KMS-11 (cell line): Measurements from ENCODE around the gene HTR3E.
"Not testable (repeated sequence)": the region's sequence is repeated elsewhere in the genome, so short reads cannot be mapped to it uniquely, and the experiment has no call there.

Experiments used
- H2AFZ ChIP-seq: fragments of 200-600 bp; sonication (generic); 2 replicates; pipeline ENCODE4 v1.6.1; 2016; ENCODE audit warnings: antibody characterized with exemption, mixed run types, low read depth
- H3K27ac ChIP-seq: fragments of 200-600 bp; sonication (generic); 2 replicates; pipeline ENCODE4 v1.6.1; 2016; ENCODE audit warnings: mild to moderate bottlenecking, mixed run types
- H3K27me3 ChIP-seq: fragments of 200-600 bp; sonication (generic); 2 replicates; pipeline ENCODE4 v1.6.1; 2017; ENCODE audit warnings: mild to moderate bottlenecking, low read depth, mixed run types, moderate library complexity; ENCODE audit not compliant: insufficient read depth
- H3K36me3 ChIP-seq: fragments of 200-600 bp; sonication (generic); 2 replicates; pipeline ENCODE4 v1.6.1; 2017; ENCODE audit warnings: mild to moderate bottlenecking, mixed run types; ENCODE audit not compliant: insufficient read depth
- H3K4me1 ChIP-seq: fragments of 200-600 bp; sonication (generic); 2 replicates; pipeline ENCODE4 v1.6.1; 2016; ENCODE audit warnings: mild to moderate bottlenecking, low read depth, mixed run types; ENCODE audit not compliant: poor library complexity, severe bottlenecking
- H3K4me2 ChIP-seq: fragments of 200-600 bp; sonication (generic); 2 replicates; pipeline ENCODE4 v1.7.0; 2016; ENCODE audit warnings: mild to moderate bottlenecking, mixed run types
- H3K4me3 ChIP-seq: fragments of 200-600 bp; sonication (generic); IDR thresholded peaks from 2 replicates; pipeline ENCODE4 v1.6.1; 2017; ENCODE audit warnings: low read depth, low read length, mixed read lengths; ENCODE audit not compliant: insufficient read depth
- H3K79me2 ChIP-seq: fragments of 200-600 bp; sonication (generic); 2 replicates; pipeline ENCODE4 v1.6.1; 2016; ENCODE audit warnings: low read depth, mixed run types; ENCODE audit not compliant: insufficient read depth
- H3K9ac ChIP-seq: fragments of 200-600 bp; sonication (generic); 2 replicates; pipeline ENCODE4 v1.6.1; 2016; ENCODE audit warnings: mild to moderate bottlenecking, mixed run types
- H4K20me1 ChIP-seq: fragments of 200-600 bp; sonication (generic); 2 replicates; pipeline ENCODE4 v1.6.1; 2016; ENCODE audit warnings: mild to moderate bottlenecking, mixed run types; ENCODE audit not compliant: insufficient read depth
- CTCF ChIP-seq: fragments of 200-600 bp; sonication (generic); conservative IDR thresholded peaks from 2 replicates; pipeline ENCODE4 v1.6.1; 2017; ENCODE audit warnings: low read depth, mild to moderate bottlenecking, antibody characterized with exemption, low read length, moderate library complexity, mixed read lengths

Gene HTR3E

GRCh38 chr3:184116017-184116416 is 19.2 kb downstream of the HTR3E start:
- Histone ChIP-seq H3K36me3 (no peaks in the 10 kb centered on the region), H3K4me1 (no peaks in the 10 kb centered on the region), H3K4me3 (no peak overlapping the region), H3K27ac (no peak overlapping the region), H3K4me2 (no peak overlapping the region), H4K20me1 (no peaks in the 10 kb centered on the region), H3K9ac (no peak overlapping the region), H2AFZ (no peak overlapping the region), H3K27me3 (no peaks in the 10 kb centered on the region), H3K79me2 (no peaks in the 10 kb centered on the region)
- TF ChIP-seq CTCF: no peak

- Histone ChIP-seq H3K9ac (no peak overlapping the region), H3K4me2 (no peak overlapping the region), H3K27me3 (no peaks in the 10 kb centered on the region), H3K4me3 (no peak overlapping the region), H4K20me1 (no peaks in the 10 kb centered on the region), H3K79me2 (no peaks in the 10 kb centered on the region), H2AFZ (no peak overlapping the region), H3K27ac (no peak overlapping the region), H3K4me1 (no peaks in the 10 kb centered on the region), H3K36me3 (no peaks in the 10 kb centered on the region)
- no peak for TF ChIP-seq CTCF
These were observed 20.8 kb downstream of the HTR3E start for GRCh38 chr3:184117636-184118035.

GRCh38 chr3:184121031-184121430 is 24.2 kb downstream of the HTR3E start:
- H3K4me3 ChIP-seq, H2AFZ ChIP-seq, H3K27me3 ChIP-seq, H3K79me2 ChIP-seq, H3K27ac ChIP-seq, H3K4me1 ChIP-seq, H3K36me3 ChIP-seq, H4K20me1 ChIP-seq, H3K9ac ChIP-seq, H3K4me2 ChIP-seq: not testable (repeated sequence)

GRCh38 chr3:184126006-184126405 is 29.1 kb downstream of the HTR3E start:
- Histone ChIP-seq H3K36me3 (no peaks in the 10 kb centered on the region), H3K79me2 (no peaks in the 10 kb centered on the region), H3K4me2 (no peak overlapping the region), H3K4me1 (no peaks in the 10 kb centered on the region), H3K9ac (no peak overlapping the region), H4K20me1 (no peaks in the 10 kb centered on the region), H3K27me3 (no peaks in the 10 kb centered on the region), H2AFZ (no peak overlapping the region), H3K27ac (no peak overlapping the region), H3K4me3 (no peak overlapping the region)
- no peak for TF ChIP-seq CTCF

- H3K9ac ChIP-seq: no peak overlapping the region
- H4K20me1 ChIP-seq: no peaks in the 10 kb centered on the region
- H3K4me1 ChIP-seq: peaks cover 9% of the 10 kb centered on the region
- H3K27me3 ChIP-seq: no peaks in the 10 kb centered on the region
- H3K36me3 ChIP-seq: no peaks in the 10 kb centered on the region
- H3K27ac ChIP-seq: no peak overlapping the region
- no peak overlapping the region for H3K4me2 ChIP-seq
- H3K79me2 ChIP-seq: no peaks in the 10 kb centered on the region
- no peak overlapping the region for H3K4me3 ChIP-seq
- peak; percentile 57 for TF ChIP-seq CTCF
- no peak overlapping the region for H2AFZ ChIP-seq
These were observed 32.1 kb downstream of the HTR3E start for GRCh38 chr3:184129012-184129411.
